Activated T-helper 1 cell treated with Interleukin-2 at 50 U/mL for 16 hours (primary cell): ENCODE results near the gene ZCCHC17.
A peak's percentile ranks its signal among the peaks of the same experiment; 100 is the strongest.
"Not testable (repeated sequence)": the region's sequence is repeated elsewhere in the genome, so short reads cannot be mapped to it uniquely, and the experiment has no call there.

Source experiments
- DNase-seq: peaks from one replicate; pipeline ENCODE4 v3.0.0-alpha.2; 2020; ENCODE audit warnings: low read depth

Gene ZCCHC17

DNA sequence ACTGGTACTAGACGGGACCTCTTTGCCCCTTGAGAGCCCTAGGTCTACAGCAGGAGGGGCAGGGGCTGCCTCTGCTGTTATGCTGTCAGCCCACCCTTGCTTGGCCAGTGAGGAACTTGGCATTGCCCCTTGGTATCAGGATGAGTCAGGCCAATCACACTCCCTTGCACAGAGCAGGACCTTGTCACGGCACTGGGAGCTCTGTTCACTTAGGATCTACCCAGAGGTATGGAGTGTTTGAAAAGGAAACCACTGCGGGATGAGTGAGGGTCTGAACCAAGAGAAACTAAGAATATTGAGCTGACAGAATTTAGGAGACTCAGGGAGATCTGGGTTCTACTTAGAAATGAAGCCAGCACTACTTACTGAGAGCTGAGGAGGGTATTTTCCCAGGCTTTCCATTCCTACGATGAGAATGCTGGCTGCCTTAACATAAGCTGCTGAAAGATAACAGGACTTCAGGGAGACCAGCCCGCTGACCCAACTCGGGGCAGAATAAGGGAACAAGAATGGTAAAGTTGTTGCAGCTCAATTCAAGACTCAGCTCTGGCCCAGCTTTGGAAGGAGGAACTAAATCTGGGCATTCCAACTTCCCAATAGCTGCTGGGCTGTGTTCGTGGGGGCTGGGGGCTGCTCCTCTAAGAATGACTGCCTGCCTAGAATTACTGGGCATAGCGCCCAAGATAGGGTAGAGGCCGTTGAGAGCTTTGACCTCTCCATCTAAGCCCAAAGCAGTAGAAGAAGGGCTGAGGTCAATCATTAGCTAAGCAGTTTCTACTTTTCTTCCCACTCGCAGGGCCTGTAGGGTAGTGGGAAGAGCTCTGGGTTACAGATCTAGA, 74.5 kb downstream of the ZCCHC17 start:
- no peak for DNase-seq

DNA sequence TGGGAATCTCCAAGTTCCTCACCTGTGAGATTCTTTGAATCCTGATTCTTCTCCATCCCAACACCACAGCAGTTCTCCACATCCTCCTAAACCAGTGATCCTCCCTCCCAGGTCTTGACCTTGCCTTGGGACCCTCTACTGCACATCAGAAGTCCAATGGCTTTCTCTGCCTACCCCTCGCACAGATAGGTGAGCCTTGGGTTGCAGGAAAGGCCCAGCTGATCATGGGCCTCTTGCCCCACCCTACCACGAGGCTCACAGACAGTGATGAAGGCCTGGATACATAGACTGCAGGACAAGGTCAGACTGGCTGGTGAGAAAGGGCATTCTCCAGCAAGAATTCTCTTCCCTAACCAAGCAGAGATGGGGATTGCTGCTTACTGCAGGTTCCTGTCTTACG, 75.2 kb downstream of the ZCCHC17 start:
- no peak for DNase-seq

DNA sequence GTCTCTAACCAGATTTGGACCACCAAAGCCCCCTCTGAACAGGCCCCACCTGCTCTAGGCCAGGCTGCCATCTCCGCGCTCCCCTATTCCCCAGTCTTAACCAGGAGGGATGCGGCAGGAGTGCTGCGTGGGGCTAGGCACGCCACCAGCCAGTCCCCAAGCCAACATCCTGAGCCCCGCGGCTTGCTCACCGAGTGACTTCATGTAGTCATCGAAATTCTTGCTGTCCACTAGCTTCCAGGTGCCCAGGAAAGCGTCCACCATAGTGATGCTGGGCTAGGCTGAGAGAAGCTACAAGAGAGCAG, 75.9 kb downstream of the ZCCHC17 start:
- no peak for DNase-seq

DNA sequence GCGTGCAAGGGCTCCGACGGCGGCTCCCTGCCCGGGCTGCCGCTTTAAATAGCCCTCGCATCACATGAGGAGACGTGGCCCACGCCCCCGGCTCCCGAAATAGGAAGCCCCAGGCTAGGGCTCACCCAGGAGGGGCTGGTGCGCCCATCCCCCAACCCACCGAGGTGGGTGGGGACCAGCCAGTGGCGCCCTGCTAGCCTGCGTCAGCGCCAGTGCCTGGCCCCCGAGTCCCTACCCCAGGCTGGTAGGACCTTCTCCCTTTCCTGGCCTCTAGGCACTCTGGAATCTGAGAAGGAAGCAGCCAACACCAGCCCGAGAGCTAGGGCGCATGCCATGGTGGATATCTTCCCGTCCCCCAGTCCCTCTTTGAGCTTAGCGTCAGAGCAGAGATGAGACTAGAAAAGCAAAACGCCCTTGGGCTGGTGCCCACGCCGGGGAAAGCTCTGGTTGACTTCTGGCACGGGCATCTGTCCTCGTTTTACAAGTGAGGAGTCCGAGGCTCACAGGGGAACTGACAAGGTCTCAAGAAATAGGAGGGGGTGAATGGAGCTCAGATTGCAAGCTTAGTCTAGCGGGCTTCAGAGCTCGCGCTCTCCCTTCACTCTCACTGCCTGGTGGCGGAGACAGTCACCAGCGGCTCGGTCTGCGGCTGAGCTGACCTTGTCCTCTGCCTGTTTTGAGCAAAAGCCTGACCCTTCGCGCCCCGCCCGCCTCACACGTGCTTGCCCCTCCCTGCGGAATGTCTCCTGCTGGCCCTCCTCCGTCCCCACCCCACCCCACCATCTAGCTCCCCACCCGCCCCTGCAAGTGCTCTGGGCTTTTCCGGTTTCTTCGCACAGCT, 76.4 kb downstream of the ZCCHC17 start, which contains the start of gene FABP3:
Gene FABP3, minus strand, starts transcription at position 21 of the 841 bp plus-strand sequence. CDS start 62 bp downstream, outside the sequence.
- DNase-seq: no peak

DNA sequence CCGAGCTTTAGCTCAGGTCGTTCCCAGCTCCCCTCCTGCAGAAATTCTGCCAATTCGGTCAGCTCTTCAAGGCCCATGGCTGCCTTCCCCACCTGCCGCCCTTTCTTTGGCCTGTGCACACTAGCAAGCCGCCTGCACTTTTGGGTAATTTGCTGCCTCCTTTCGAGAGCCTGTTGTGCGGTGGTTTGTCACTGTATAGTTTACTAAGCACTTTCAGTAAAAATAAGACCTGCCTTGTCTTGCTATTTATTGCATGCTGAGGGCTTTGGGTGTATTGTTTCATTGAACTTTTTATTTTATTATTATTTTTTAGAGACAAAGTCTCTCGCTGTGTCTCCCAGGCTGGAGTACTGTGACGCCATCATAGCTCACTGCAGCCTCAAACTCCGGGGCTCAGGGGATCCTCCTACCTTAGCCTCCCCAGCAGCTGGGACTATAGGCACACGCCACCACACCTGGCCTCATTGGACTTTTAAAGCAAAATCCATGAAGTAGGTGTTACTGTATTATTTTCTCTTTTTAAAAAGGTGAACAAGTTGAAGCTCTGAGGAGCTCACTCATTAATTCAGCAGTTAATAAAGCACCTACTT, 77.2 kb downstream of the ZCCHC17 start:
- no peak for DNase-seq

DNA sequence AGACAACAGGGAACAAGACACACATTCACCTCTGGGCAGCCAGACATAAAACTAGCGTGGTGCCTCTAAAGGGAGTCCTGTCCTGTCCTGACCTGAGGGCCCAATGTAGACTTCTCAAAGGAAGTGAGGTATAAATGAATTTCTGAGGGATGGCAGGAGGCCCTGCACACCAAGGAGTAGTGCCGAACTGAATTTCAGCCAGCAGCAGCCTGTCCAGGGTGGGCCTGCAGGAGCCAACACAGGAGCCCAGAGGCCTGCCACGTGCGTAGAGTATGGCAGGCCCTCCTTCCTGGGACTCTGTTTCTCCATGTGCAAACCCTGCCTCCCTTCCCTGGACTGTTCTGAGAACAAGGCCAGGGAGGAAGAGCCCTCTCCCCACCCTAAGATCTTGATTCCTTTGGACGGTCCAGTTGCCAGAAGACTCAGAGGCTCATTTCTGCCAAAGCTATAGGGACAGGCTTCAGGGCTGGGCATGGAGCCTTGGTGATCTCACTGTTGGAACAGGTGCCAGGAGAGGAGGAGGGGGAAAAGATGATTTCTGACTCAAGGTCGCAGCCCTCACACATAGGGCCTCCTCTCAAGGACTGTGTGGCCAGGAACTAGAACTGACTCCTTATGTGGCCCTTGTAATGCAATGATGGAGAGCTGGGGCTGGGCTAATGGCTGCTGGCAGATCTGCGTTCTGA, 77.8 kb downstream of the ZCCHC17 start:
- no peak for DNase-seq

DNA sequence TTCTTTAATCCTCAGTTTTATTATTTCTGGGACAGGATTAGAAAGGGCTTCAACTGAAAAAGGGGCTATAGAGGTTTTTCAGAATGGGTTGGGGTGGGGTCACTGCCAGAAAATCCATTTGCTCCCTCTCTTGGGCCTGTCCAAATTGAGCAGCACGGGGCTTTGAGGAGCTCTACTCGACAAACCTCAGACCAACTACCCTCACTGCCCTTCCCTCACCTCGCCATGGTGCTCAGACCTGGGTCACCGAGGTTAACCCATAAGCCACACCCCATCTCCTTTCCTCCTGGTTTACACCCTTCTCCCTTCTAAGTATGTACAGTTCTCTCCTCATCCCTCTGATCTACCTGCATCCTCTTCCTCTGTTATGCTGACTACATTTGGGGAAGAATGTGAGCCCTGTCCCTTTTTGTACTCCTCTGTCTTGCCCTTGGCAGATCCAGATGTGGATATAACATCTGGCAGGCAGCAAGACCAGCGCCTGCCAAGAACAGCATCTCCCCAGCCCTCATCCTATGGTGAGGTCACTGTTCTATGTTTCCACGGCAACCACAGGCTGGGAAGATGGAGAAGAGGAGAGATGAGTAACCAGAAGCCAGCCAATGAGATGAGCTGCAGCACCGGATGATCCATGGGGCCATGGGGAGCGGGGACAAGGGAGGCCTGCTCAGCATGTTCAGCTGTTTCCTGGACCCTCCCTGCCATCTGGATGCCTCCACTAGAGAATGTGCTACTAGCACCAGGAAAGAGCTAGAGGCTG, 79.7 kb downstream of the ZCCHC17 start:
- no peak for DNase-seq

DNA sequence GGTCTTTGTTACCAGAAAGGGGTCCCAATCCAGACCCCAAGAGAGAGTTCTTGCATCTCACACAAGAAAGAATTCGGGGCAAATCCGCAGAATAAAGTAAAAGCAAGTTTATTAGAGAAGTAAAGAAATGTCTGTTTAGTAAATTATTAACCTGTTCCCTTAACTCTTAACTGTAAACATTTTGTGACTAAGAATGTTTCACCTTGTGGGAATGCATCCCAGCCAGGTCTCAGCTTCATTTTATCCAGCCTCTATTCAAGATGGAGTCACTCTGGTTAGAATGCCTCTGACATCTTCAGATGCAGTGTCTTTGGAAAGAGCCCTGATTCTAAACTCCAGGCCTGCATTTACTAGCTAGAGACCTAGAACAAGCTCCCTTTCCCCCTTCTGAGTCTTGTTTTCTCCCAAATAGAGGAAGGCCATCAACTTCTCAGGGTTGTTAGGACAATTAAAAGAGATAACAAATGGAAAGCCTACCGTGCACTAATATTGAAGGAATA, 80.6 kb downstream of the ZCCHC17 start:
- no peak for DNase-seq

DNA sequence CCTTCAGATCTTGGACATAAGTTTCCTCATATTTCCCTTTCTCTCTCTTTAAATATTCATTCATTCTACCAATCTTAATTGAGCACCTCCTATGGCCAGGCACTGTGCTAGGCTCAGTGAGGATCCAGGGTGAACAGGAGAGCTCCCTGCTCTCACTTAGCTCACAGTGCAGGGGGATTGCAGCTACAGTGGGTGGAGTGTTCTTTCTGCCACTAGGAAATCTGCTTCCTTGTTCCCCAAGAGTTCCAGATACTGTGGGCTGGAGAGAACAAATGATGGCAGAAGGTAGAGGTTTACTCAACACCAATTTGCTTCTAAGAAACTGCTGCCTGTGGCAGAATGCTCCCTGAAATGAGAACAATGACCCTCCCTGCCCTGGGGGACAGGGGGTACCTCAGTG, 81.2 kb downstream of the ZCCHC17 start:
- DNase-seq: no peak

DNA sequence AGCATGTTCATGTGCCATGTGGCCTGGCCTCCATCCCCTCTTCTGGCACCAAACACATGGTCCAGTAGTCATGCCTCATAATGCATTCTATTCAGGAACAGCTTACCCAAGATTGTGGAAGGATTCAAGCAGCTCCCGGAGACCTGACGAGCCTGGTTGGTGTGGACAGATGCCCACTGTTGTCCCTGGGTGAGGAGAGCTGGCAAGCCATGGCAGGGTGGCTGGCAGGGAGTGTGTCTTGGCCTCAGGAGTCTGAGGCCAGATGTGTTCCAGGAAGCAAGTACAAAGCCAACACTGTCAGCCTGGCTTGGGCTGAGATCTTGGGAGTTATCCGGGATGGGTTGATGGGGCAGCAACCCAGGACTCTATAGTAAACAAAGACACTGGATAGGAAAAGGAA, 83.3 kb downstream of the ZCCHC17 start:
- no peak for DNase-seq

DNA sequence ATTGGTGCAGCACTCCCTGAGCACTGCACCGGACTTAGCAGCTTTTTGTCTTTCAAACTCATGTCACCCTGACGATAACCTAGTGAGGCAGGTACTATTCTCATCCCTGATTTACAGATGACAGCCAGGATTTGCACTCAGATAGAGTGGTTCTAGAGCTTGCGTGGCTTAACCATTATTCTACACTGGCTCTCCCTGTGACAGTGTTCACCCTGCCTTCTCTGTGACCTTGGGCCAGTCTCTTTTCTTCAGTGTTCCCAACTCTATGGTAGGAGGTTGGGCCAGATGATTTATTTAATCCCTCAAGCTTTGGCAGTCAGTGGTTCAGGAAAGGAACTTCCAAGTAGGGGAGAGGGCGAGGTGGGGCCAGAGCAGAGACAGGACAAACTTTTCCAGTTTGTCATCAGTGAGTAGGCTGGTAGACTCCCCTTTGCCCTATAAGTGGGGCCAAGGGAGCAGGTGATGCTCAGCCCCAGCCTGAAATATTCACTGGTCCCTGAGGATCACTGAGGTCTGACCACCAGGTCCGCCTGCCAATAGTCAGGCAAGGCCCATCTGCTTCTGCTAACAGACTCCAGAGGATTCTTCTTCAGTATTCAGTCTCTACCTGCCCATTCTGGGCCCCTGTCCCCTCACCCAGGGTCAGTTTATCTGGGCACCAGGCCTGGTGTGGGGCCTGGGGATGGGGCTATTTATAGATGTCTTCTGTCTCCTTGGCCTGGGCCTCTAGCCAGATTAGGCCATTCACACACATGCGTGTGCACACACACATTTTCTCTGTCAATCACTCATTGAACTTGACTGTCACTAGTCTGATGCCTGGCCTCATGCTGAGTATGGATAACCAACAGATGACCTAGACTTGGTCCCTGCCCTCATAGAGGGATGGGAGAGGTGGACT, 84.8 kb downstream of the ZCCHC17 start:
- DNase-seq: no peak

DNA sequence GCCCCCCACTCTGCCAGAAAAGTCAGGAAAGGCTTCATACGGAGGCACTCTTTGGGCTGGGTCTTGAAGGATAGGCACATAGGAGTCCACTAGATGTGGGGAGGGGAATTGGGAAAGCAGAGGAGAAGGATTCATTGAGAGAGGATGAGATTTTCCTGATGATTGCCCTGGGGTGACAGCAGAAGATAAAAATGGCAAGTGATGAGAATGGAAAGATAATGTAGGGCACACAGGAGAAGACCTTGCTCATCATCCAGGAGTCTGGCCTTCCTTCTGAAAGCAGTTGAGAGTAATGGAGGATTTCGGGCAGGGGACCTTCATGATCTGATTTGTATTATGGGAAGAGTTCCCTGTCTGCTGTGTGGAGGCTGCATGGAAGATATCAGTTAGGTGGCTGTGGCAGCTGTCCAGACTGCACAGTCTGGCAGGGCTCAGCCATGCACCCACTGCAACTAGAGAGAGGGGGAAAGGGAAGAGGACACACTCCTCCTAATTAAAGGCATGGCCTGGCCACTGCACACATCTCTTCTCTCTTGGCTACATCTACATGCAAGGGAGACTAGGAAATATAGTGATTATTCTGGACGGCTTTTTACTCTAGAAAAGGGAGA, 85.7 kb downstream of the ZCCHC17 start:
- no peak for DNase-seq

DNA sequence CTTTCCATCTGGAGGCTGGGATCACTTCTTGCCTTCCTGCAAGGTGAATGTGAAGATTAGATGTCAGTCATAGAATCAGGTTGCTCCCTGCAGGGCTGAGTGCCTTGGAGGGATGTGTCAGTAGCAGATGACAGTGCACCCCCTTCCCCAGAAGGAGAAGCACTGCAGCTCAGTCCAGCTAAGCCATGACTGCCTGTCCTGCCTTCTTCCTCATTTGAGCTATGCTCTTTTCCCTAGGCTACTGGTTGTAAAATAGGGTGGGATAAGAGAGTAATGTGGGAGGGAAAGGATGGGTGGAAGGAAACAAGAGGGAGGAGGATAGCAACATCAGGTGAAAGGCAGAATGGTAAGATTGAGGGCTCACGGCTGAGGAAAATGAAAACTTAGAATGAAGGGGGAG, 87.1 kb downstream of the ZCCHC17 start:
- DNase-seq: no peak

DNA sequence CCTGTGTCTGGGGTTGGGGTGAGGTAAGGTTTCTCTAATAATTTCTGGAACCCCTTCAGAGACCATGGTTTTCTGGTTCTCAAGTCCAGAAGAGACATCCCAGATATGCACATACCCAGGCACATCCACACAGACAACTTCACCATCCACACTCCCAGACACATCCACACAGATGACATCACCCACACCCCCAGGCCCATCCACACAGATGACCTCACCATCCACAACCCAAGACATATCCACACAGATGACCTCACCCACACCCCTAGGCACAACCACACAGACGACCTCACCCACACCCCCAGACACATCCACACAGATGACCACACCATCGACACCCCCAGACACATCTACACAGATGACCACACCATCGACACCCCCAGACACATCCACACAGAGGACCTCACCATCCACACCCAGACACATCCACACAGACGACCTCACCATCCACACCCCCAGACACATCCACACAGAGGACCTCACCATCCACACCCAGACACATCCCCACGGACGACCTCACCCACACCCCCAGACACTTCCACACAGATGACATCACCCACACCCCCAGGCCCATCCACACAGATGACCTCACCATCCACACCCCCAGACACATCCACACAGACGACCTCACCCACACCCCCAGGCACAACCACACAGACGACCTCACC, 89.9 kb downstream of the ZCCHC17 start:
- not testable (repeated sequence) for DNase-seq

DNA sequence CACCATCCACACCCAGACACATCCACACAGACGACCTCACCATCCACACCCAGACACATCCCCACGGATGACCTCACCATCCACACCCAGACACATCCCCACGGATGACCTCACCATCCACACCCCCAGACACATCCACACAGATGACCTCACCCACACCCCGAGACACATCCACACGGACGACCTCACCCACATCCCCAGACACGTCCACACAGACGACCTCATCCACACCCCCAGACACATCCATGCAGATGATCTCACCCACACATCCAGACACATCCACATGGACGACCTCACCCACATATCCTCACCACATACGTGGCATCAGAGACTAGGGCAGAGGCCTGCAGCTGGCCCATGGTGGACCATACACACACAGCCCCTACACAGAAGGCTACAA, 90.8 kb downstream of the ZCCHC17 start:
- no peak for DNase-seq

DNA sequence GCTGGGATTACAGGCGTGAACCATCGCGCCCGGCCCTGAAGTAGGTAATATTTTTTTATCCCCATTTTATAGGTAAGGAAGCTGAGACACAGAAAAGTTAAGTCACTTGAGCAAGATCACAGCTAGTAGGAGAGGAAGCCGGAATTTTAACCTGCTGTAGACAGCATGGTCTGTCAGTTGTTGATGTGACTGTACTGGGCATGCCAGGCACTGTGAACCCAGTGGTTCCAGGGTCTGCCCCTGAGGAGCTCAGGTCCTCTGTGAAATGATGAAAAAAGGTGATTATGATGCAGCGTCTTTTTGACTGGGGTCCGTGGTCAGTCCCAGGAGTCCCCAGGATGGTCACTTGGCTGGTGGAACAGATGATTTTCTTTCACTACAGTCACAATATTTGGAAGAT, 92.8 kb downstream of the ZCCHC17 start:
- no peak for DNase-seq

DNA sequence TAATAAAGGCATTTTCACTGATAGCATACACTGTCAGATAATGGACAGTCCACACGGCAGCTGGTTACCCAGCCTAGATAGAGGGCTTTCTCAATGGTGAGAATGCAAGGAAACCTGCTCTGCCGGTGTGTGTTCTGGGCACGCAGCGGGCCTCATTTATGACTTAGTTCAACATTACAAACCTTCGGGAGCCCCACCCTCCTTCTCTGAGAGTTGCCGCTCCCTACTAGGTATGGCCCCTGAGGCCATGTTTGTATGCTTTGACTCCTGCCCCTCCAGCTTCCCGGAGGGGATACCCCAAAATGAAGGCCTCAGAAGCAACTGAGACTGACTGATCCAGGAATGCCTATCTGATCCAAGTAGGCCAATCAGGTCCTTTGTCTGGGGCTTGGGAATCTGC, 93.2 kb downstream of the ZCCHC17 start:
- DNase-seq: no peak

DNA sequence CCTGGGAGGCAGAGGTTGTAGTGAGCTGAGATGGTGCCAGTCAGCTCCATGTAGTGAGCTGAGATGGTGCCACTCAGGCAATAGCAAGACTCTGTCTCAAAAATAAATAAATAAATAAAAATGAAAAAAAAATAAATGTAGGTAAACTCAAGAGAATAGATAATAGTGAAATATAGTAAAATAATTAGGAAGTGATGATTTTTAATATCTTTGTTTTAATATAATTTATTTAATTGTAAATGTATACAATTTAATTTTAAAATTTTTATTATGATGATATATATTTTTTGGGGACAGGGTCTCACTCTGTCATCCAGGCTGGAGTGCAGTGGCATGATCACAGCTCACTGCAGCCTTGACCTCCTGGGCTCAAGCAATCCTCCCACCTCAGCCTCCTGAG, 96.6 kb downstream of the ZCCHC17 start:
- no peak for DNase-seq

DNA sequence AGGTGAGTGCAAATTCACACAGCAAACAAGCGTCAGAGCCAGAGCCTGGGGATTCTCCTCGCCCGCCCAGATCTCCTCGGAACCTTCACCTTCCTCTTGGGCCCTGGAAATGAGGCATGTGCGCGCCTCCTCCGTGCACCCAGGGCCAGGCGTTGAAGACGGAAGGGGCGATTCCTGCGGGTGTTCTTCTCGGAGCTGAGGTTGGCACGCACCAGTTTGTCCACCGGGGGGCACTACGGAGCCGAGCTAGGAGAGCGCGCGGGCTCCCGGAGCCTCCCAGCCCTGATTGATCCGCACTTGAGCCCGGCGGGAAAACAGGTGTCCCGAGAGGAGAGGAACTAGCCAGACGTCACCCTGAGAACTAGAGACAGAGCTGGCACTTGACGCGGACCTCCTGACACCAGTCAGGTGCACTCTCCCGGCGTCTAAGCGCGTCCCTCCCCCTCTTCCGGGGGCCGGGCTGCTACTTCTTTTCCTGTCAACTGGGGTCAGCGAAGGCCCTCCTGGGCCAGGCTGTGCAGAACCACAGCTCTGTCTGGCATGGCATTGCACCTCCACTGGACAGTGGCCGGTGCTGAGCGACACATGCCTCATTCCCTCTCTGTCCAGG, 97.9 kb downstream of the ZCCHC17 start:
- peak; percentile 53 for DNase-seq
